Measurements from ENCODE around the gene R3HCC1L. TPM values are rescaled to one million over a fixed set of nuclear protein-coding genes. Genes with fewer than 3 reads are reported as not detected.
"Not testable (repeated sequence)": the region's sequence is repeated elsewhere in the genome, so short reads cannot be mapped to it uniquely, and the experiment has no call there.

The R3HCC1L gene
- total and polyA plus RNA-seq, 11 donors, result 4.0 to 8.6 (median 5.2) TPM

DNA sequence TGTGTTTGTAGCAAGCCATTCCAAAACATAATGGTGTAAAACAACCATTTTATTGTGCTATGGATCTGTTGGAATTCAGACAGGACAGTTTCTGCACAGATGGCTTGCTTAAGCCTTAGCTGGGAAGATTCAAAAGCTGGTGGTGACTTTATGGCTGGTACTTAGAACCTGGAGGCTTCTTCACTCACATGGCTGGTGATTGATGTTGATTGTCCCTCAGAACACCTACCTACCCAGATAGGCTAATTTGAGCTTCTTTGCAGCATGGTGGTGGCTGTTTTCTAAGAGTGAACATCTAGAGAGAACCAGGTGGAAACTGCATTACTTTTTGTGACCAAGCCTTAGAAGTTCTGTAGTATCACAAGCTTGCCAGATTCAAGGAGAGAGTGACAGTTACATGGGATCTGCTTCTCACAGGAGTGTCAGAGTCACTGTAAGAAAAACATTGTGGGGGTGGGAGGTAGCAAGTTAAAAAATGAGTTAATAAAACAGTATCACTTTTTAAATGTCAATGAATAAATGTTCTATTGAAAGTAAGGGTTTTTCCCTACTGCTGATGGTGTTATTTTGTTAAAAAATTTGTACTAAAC lies 7.1 kb downstream of the R3HCC1L start:
- H3K27ac ChIP-seq, result no peak overlapping the region
- no peak overlapping the region for H3K4me3 ChIP-seq
- DNase-seq, result no peak
- no peaks in the 10 kb centered on the region for H3K27me3 ChIP-seq
- H3K9me3 ChIP-seq, result peaks cover 0 to 4% (median 0%) of the 10 kb centered on the region in 12 donors
- TF ChIP-seq, protein P1, sequence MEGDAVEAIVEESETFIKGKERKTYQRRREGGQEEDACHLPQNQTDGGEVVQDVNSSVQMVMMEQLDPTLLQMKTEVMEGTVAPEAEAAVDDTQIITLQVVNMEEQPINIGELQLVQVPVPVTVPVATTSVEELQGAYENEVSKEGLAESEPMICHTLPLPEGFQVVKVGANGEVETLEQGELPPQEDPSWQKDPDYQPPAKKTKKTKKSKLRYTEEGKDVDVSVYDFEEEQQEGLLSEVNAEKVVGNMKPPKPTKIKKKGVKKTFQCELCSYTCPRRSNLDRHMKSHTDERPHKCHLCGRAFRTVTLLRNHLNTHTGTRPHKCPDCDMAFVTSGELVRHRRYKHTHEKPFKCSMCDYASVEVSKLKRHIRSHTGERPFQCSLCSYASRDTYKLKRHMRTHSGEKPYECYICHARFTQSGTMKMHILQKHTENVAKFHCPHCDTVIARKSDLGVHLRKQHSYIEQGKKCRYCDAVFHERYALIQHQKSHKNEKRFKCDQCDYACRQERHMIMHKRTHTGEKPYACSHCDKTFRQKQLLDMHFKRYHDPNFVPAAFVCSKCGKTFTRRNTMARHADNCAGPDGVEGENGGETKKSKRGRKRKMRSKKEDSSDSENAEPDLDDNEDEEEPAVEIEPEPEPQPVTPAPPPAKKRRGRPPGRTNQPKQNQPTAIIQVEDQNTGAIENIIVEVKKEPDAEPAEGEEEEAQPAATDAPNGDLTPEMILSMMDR (IDR thresholded peaks at IDR 0.05), result no peak
- TF ChIP-seq POLR2A (IDR thresholded peaks at IDR 0.05), result no peak
- intact Hi-C loops (cut with DNase I), result loop anchor here in 1 of 10 donors (10.0 kb wide), 1 partner anchor 273 kb away; the partner anchor contains the start of gene PYROXD2
- no peak for ATAC-seq
- no peaks in the 10 kb centered on the region for H3K36me3 ChIP-seq
- peaks cover 0 to 54% (median 24%) of the 10 kb centered on the region in 12 donors for H3K4me1 ChIP-seq

DNA sequence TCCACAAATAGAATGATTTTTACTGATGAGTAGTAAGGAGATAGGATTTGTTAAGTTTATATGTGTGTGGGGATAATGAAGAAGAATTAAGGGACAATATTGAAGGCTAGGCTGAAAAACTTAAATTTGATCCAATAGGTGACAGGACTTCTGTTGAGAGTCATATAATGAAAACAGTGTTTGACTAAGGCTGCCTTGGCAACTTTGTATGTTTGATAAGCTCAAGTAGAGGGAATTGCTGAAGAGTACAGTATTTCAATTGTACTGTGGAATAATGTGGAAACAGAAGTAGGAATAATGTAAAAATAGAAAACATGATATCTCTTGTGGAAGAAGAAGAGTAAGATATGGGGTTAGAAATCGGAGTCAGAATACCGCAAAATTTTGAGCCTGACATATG lies 10.5 kb downstream of the R3HCC1L start:
- 40 to 49% (median 43%) methylated on average over 2 of the region's 2 CpGs for WGBS, 4 donors
- Histone ChIP-seq H3K4me3 (no peak overlapping the region), H3K27me3 (no peaks in the 10 kb centered on the region), H3K36me3 (no peaks in the 10 kb centered on the region), H3K27ac (no peak overlapping the region), H3K4me1 (peaks cover 0 to 44% (median 13%) of the 10 kb centered on the region in 12 donors), H3K9me3 (peaks cover 0 to 38% (median 12%) of the 10 kb centered on the region in 12 donors)
- DNase-seq (no peak), ATAC-seq (peak in 1 of 4 donors; percentile 34)
- TF ChIP-seq, protein P1 (IDR thresholded peaks at IDR 0.05), result no peak
- no peak for TF ChIP-seq POLR2A (IDR thresholded peaks at IDR 0.05)
- intact Hi-C loops (cut with DNase I), result loop anchor here in 1 of 10 donors (10.0 kb wide), 1 partner anchor 270 kb away; the partner anchor contains the start of gene PYROXD2

DNA sequence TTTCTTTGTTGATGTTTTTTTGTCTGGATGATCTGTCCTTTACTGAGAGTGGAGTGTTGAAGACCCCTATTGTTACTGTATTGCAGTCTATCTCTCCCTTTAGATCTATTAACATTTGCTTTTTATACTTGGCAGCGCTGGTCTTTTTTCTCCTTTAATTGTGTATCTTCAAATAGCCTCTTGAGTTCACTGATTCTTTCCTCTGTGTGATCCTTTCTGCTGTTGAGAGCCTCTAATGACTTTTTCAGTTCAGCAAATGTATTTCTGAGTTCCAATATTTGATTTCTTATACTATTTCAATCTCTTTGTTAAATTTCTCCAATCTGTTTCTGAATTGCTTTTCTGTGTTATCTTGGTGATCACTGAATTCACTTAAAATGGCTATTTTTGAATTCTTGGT lies 15.4 kb downstream of the R3HCC1L start:
- intact Hi-C loops (cut with DNase I), result loop anchor here in 1 of 10 donors (10.0 kb wide), 1 partner anchor 265 kb away; the partner anchor contains the start of gene PYROXD2
- Histone ChIP-seq H3K27ac (no peak overlapping the region), H3K27me3 (no peaks in the 10 kb centered on the region), H3K4me1 (peaks cover 0 to 12% (median 0%) of the 10 kb centered on the region in 12 donors), H3K4me3 (no peak overlapping the region), H3K9me3 (peaks cover 0 to 45% (median 15%) of the 10 kb centered on the region in 12 donors), H3K36me3 (no peaks in the 10 kb centered on the region)
- ATAC-seq, result no peak
- WGBS, 4 donors, result 93 to 100% (median 97%) methylated on average over 1 of the region's 1 CpG
- TF ChIP-seq POLR2A (IDR thresholded peaks at IDR 0.05), result no peak
- TF ChIP-seq, protein P1 (IDR thresholded peaks at IDR 0.05), result no peak
- no peak for DNase-seq

DNA sequence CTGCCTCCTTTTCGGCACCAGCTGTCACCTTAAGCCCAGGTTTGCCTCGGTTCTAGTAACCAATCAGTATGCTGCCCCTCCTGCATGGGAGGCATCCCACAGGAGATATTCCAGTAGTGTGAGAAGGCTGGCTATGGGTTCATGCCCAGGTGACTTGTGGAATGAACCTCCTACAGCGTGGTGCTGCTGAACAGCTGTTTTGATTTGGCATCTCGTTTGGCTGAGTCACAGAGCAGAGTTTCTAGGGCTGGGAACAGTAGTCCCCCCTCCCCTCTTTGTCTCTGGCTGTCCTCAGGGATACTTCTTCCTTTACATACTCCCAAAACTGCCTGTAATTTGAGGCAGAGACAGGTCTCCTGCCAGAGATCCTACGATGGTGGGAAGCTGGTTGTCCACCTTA lies 16.1 kb downstream of the R3HCC1L start:
- intact Hi-C loops (cut with DNase I), result no loop called here
- peaks cover 0 to 9% (median 0%) of the 10 kb centered on the region in 12 donors for H3K4me1 ChIP-seq
- no peak for TF ChIP-seq POLR2A (IDR thresholded peaks at IDR 0.05)
- TF ChIP-seq, protein P1 (IDR thresholded peaks at IDR 0.05), result no peak
- DNase-seq (no peak), ATAC-seq (no peak)
- H3K9me3 ChIP-seq, result peaks cover 0 to 45% (median 15%) of the 10 kb centered on the region in 12 donors
- H3K27ac ChIP-seq, result no peak overlapping the region
- no peak overlapping the region for H3K4me3 ChIP-seq
- H3K36me3 ChIP-seq, result no peaks in the 10 kb centered on the region
- 93 to 97% (median 95%) methylated on average over 5 of the region's 5 CpGs for WGBS, 4 donors
- H3K27me3 ChIP-seq, result no peaks in the 10 kb centered on the region

DNA sequence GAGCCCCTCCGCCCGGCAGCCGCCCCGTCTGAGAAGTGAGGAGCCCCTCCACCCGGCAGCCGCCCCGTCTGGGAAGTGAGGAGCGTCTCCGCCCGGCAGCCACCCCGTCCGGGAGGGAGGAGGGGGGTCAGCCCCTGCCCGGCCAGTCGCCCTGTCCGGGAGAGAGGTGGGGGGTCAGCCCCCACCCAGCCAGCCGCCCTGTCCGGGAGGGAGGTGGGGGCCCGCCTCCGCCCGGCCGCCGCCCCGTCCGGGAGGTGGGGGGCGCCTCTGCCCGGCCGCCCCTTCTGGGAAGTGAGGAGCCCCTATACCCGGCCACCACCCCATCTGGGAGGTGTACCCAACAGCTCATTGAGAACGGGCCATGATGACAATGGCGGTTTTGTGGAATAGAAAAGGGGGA lies 18.3 kb downstream of the R3HCC1L start:
- H3K27me3 ChIP-seq; H3K4me1 ChIP-seq; ATAC-seq; H3K4me3 ChIP-seq; intact Hi-C loops (cut with DNase I); DNase-seq; H3K27ac ChIP-seq: not testable (repeated sequence)
- Histone ChIP-seq H3K9me3 (peaks cover 0 to 29% (median 13%) of the 10 kb centered on the region in 12 donors), H3K36me3 (peaks cover 0 to 11% (median under 1%) of the 10 kb centered on the region in 9 donors)
- WGBS, 4 donors, result 89 to 99% (median 94%) methylated on average over 9 to 30 of the region's 30 CpGs

DNA sequence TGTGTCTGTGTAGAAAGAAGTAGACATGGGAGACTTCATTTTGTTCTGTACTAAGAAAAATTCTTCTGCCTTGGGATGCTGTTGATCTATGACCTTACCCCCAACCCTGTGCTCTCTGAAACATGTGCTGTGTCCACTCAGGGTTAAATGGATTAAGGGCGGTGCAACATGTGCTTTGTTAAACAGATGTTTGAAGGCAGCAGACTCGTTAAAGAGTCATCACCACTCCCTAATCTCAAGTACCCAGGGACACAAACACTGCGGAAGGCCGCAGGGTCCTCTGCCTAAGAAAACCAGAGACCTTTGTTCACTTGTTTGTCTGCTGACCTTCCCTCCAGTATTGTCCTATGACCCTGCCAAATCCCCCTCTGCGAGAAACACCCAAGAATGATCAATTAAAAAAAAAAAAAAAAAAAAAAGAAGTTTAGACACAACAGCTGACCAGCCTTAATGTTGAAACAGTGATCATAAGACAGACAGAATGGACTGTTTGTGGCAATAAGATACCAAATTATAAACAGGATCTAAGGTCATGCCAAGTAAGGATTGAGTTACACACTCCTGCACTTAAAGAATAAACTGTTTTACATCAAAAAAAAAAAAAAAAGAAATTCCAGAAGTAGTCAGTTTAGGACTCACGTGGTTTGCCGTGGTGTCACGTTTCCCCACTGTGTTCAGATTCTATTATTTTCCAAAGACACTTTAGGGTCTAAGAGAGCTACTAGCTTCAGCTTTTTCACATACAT lies 18.9 kb downstream of the R3HCC1L start:
- H3K4me1 ChIP-seq; DNase-seq; H3K27ac ChIP-seq; H3K27me3 ChIP-seq; ATAC-seq; H3K4me3 ChIP-seq; intact Hi-C loops (cut with DNase I): not testable (repeated sequence)
- Histone ChIP-seq H3K36me3 (peaks cover 0 to 17% (median 5%) of the 10 kb centered on the region in 9 donors), H3K9me3 (peaks cover 0 to 24% (median 11%) of the 10 kb centered on the region in 12 donors)
- WGBS, 4 donors, result 48 to 60% (median 55%) methylated on average over 8 of the region's 8 CpGs
